Measurements from ENCODE around the gene HLA-C.
"Not testable (repeated sequence)": the region's sequence is repeated elsewhere in the genome, so short reads cannot be mapped to it uniquely, and the experiment has no call there.

- not testable (repeated sequence) for TF ChIP-seq POLR2A (IDR thresholded peaks at IDR 0.05); EP300 (IDR thresholded peaks at IDR 0.05; ENCODE audit: low read depth); CTCF (IDR thresholded peaks at IDR 0.05)
Measured at GRCh38 chr6:31279647-31280046, 7.8 kb upstream of the HLA-C start.
